GM12878 (cell line): ENCODE results near the gene PI4KA. TPM values are rescaled to one million over a fixed set of nuclear protein-coding genes. Genes with fewer than 3 reads are reported as not detected.

ENCODE experiments used
- ATAC-seq: fragments of 200-7000 bp; cut with Tn5 transposase; 3 replicates; pipeline ENCODE4 v1.9.1; 2020; ENCODE audit warnings: mild to moderate bottlenecking, moderate library complexity
- BruUV-seq: library from RNA; stranded (reverse); fragments of 400-500 nt; replicated peaks from 2 replicates; lab custom pipeline; 2021; lab: Mats Ljungman, UMichigan
- CTCF ChIA-PET: fragments of 300-600 bp; sonication (Branson Sonifier 250); formaldehyde crosslinking; extraction: SDS; loops from one replicate; lab custom pipeline; 2021; ENCODE audit warnings: inconsistent platforms; lab: Yijun Ruan, JAX
- POLR2A ChIA-PET: fragments of 350-600 bp; formaldehyde crosslinking; extraction: SDS; loops from one replicate; lab custom pipeline; 2021; ENCODE audit warnings: inconsistent platforms; lab: Charles Lee
- RAD21 ChIA-PET: fragments of 300-600 bp; sonication (Branson Sonifier 250); formaldehyde crosslinking; loops from one replicate; lab custom pipeline; 2023; ENCODE audit warnings: antibody characterized with exemption; ENCODE audit not compliant: unreplicated experiment; lab: Charles Lee
- SMC1A ChIA-PET: fragments of 300-600 bp; sonication (Branson Sonifier 250); formaldehyde crosslinking; loops from one replicate; lab custom pipeline; 2023; ENCODE audit not compliant: unreplicated experiment, uncharacterized antibody; lab: Charles Lee
- DNase-seq: peaks from one replicate; pipeline ENCODE4 v3.0.0-alpha.2; 2011; ENCODE audit warnings: low read depth, low spot score
- FAIRE-seq: peaks from 3 replicates; lab custom pipeline; 2011; peaks lifted over from hg19 to GRCh38; lab: Jason Lieb, UNC
- H2AFZ ChIP-seq: 2 replicates; pipeline ENCODE4 v1.6.0; 2011; ENCODE audit warnings: low read depth, low read length, control low read depth; ENCODE audit not compliant: control insufficient read depth
- H3K27ac ChIP-seq: 2 replicates; pipeline ENCODE4 v1.5.1; 2011; ENCODE audit warnings: control low read depth; ENCODE audit not compliant: control insufficient read depth, insufficient read depth
- H3K27me3 ChIP-seq, 2 experiments: replicated peaks in 1 of 2; 2 replicates each; pipeline versions ENCODE4 v1.6.0 to v1.6.1; 2011; ENCODE audit warnings: low read length in 1 of 2; ENCODE audit not compliant: control insufficient read depth in 2 of 2, insufficient read depth in 2 of 2
- H3K36me3 ChIP-seq, 2 experiments: 2 replicates each; pipeline ENCODE4 v1.5.1; 2011; ENCODE audit warnings: low read length in 1 of 2; ENCODE audit not compliant: control insufficient read depth in 2 of 2, insufficient read depth in 2 of 2
- H3K4me1 ChIP-seq: 2 replicates; pipeline ENCODE4 v1.6.1; 2011; ENCODE audit warnings: mild to moderate bottlenecking, low read length, moderate library complexity, mixed read lengths; ENCODE audit not compliant: control insufficient read depth, insufficient read depth
- H3K4me2 ChIP-seq: 2 replicates; pipeline ENCODE4 v1.6.0; 2011; ENCODE audit warnings: control low read depth; ENCODE audit not compliant: control insufficient read depth, insufficient read depth
- H3K4me3 ChIP-seq: fragments of 200-600 bp; sonication (generic); 2 replicates; pipeline ENCODE4 v1.5.1; 2016
- H3K79me2 ChIP-seq: 2 replicates; pipeline ENCODE4 v1.6.0; 2011; ENCODE audit warnings: low read length; ENCODE audit not compliant: control insufficient read depth, insufficient read depth
- H3K9ac ChIP-seq: 2 replicates; pipeline ENCODE4 v1.8.0; 2011; ENCODE audit warnings: low read length, control low read depth, mixed read lengths; ENCODE audit not compliant: control insufficient read depth, insufficient read depth
- H3K9me3 ChIP-seq: replicated peaks from 3 replicates; pipeline ENCODE4 v1.5.1; 2011; ENCODE audit warnings: mild to moderate bottlenecking, low read length; ENCODE audit not compliant: control insufficient read depth, insufficient read depth
- H4K20me1 ChIP-seq: 2 replicates; pipeline ENCODE4 v1.6.0; 2011; ENCODE audit not compliant: control insufficient read depth, insufficient read depth
- BCL11A ChIP-seq: IDR thresholded peaks from 2 replicates; pipeline ENCODE4 v1.6.1; 2011; ENCODE audit warnings: low read depth, low read length
- BCL3 ChIP-seq: IDR thresholded peaks from 2 replicates; pipeline ENCODE4 v1.6.1; 2011; ENCODE audit warnings: borderline replicate concordance, low read depth, mild to moderate bottlenecking, moderate library complexity, low read length; ENCODE audit not compliant: insufficient read depth, poor library complexity, severe bottlenecking
- CEBPB ChIP-seq, 2 experiments: fragments of 150-350 bp in 1 of 2; IDR thresholded peaks; 2 replicates each; pipeline ENCODE4 v1.6.1; 2012 to 2014; ENCODE audit warnings: low read depth in 2 of 2, low read length in 2 of 2, borderline replicate concordance in 1 of 2, inconsistent platforms in 1 of 2
- CHD4 ChIP-seq: fragments of 200-600 bp; sonication (generic); IDR thresholded peaks from 2 replicates; pipeline ENCODE4 v1.6.1; 2016; ENCODE audit warnings: mild to moderate bottlenecking
- ELK1 ChIP-seq: IDR thresholded peaks from 2 replicates; pipeline ENCODE4 v1.6.1; 2012; ENCODE audit warnings: low read depth, low read length, improper control_type of control experiment
- HDAC2 ChIP-seq: fragments of 200-600 bp; sonication (generic); IDR thresholded peaks from 2 replicates; pipeline ENCODE4 v1.6.1; 2017
- KAT2A ChIP-seq: conservative IDR thresholded peaks from 2 replicates; pipeline ENCODE4 v1.6.1; 2011; ENCODE audit warnings: low read depth, low read length; ENCODE audit not compliant: control insufficient read depth
- RBBP5 ChIP-seq: fragments of 200-600 bp; sonication (generic); conservative IDR thresholded peaks from 2 replicates; pipeline ENCODE4 v1.6.1; 2016
- SMARCA5 ChIP-seq: fragments of 450-650 bp; IDR thresholded peaks from 2 replicates; pipeline ENCODE4 v1.6.1; 2017; ENCODE audit warnings: mild to moderate bottlenecking
- SPI1 ChIP-seq: IDR thresholded peaks from 2 replicates; pipeline ENCODE4 v1.6.1; 2011; ENCODE audit warnings: low read depth, mild to moderate bottlenecking, low read length, moderate library complexity, borderline replicate concordance; ENCODE audit not compliant: insufficient read depth
- TAF1 ChIP-seq: IDR thresholded peaks from 2 replicates; pipeline ENCODE4 v1.6.1; 2011; ENCODE audit warnings: mild to moderate bottlenecking, low read depth, low read length, borderline replicate concordance
- WRNIP1 ChIP-seq: IDR thresholded peaks from 2 replicates; pipeline ENCODE4 v1.6.1; 2011; ENCODE audit warnings: low read depth, low read length, improper control_type of control experiment, borderline replicate concordance
- WGBS: methylation state at CpG from one replicate; pipeline ENCODE4 v1.1.6; 2016; ENCODE audit warnings: low lambda C conversion rate; ENCODE audit not compliant: insufficient replicate concordance, insufficient coverage; ENCODE audit errors: missing lambda C conversion rate; 5-methylcytosine and 5-hydroxymethylcytosine counted together
- in situ Hi-C: fragments of 300-500 bp; cut with MboI; formaldehyde crosslinking; loops from 9 replicates; pipeline ENCODE4 v1.14.3; 2018; ENCODE audit warnings: mixed read lengths
- intact Hi-C: fragments of 100-400 bp; cut with micrococcal nuclease; formaldehyde crosslinking; loops from one replicate; pipeline ENCODE4 v1.14.2; 2022; ENCODE audit not compliant: unreplicated experiment
- polyA plus RNA-seq, 11 experiments: library from polyadenylated mRNA; depleted of rRNA in 4 of 11; unstranded in 6 of 11; stranded (reverse) in 5 of 11; fragments of >200 nt; fragmentation: Nextera tagmentation in 4 of 11; fragmentation: Illumina TruSeq in 1 of 11; extraction: Ambion mirVana in 4 of 11; extraction: Trizol in 1 of 11; gene quantifications; 1 replicate in 1 of 11; 2 replicates in 10 of 11; pipeline versions ENCODE4 v1.2.1 to v1.2.3, GENCODE V29; 2011 to 2016; ENCODE audit warnings: inconsistent platforms in 2 of 11, missing spikeins in 2 of 11, low read depth in 1 of 11
- total RNA-seq, 4 experiments: library from RNA; depleted of rRNA in 3 of 4; stranded (reverse); fragments of >200 nt in 3 of 4; fragmentation: Illumina TruSeq in 1 of 4; extraction: Trizol in 1 of 4; gene quantifications; 2 replicates each; pipeline versions ENCODE4 v1.2.1 to v1.2.3, GENCODE V29; 2013 to 2021

PI4KA gene
- total and polyA plus RNA-seq, 10 of the 15 experiments (the other 5 are each of a cell fraction or from before 2014, with no cell fraction given), result 4.2 to 78.4 (median 42.1) TPM

GRCh38 chr22:20786048-20786447 is 72.6 kb downstream of the PI4KA start:
- DNase-seq (no peak), ATAC-seq (no peak), FAIRE-seq (no peak)
- Histone ChIP-seq H3K4me2 (no peak overlapping the region), H3K36me3 (peaks cover 3 to 15% of the 10 kb centered on the region in 2 experiments; a peak in 3 of 4 replicates), H3K9me3 (no peaks in the 10 kb centered on the region), H3K27ac (no peak overlapping the region), H2AFZ (no peak overlapping the region), H4K20me1 (no peaks in the 10 kb centered on the region), H3K9ac (no peak overlapping the region), H3K4me1 (peaks cover 7% of the 10 kb centered on the region), H3K27me3 (no peaks in the 10 kb centered on the region), H3K79me2 (no peaks in the 10 kb centered on the region), H3K4me3 (no peak overlapping the region)
- TF ChIP-seq ELK1, result no peak
- no peak for TF ChIP-seq CHD4
- TF ChIP-seq BCL3, result no peak
- TF ChIP-seq BCL11A, result no peak
- TF ChIP-seq KAT2A, result no peak
- no peak for TF ChIP-seq RBBP5
- TF ChIP-seq WRNIP1, result no peak
- TF ChIP-seq CEBPB (IDR thresholded peaks at IDR 0.05; ENCODE audit: borderline replicate concordance in 1 of 2, low read depth in 2 of 2, low read length in 2 of 2), result no peak
- TF ChIP-seq SMARCA5, result no peak
- no peak for TF ChIP-seq HDAC2
- TF ChIP-seq SPI1, result no peak
- no peak for TF ChIP-seq TAF1
- ChIA-PET POLR2A (no interaction called here), RAD21 (interaction anchor here (0.6 kb wide), 1 partner anchor 1013 kb away, joined by 4 read pairs; no protein-coding TSS in a partner anchor), CTCF (interaction anchor here (1.2 to 1.5 kb wide), 5 partner anchors 10 to 222 kb away, joined by 3 to 4 read pairs (median 3); no protein-coding TSS in a partner anchor), SMC1A (no interaction called here)
- in situ Hi-C loops (no loop called here), intact Hi-C loops (no loop called here)
- WGBS, result 88% methylated on average over 8 of the region's 8 CpGs
- BruUV-seq, result no TSS peak
